ENCODE data around the gene SENP3. TPM values are rescaled to one million over a fixed set of nuclear protein-coding genes. Genes with fewer than 3 reads are reported as not detected.

The SENP3 gene
- total and polyA plus RNA-seq, 2 of the 13 experiments (the other 11 are each of a cell fraction or from before 2014, with no cell fraction given): 55.8 to 75.4 TPM

DNA sequence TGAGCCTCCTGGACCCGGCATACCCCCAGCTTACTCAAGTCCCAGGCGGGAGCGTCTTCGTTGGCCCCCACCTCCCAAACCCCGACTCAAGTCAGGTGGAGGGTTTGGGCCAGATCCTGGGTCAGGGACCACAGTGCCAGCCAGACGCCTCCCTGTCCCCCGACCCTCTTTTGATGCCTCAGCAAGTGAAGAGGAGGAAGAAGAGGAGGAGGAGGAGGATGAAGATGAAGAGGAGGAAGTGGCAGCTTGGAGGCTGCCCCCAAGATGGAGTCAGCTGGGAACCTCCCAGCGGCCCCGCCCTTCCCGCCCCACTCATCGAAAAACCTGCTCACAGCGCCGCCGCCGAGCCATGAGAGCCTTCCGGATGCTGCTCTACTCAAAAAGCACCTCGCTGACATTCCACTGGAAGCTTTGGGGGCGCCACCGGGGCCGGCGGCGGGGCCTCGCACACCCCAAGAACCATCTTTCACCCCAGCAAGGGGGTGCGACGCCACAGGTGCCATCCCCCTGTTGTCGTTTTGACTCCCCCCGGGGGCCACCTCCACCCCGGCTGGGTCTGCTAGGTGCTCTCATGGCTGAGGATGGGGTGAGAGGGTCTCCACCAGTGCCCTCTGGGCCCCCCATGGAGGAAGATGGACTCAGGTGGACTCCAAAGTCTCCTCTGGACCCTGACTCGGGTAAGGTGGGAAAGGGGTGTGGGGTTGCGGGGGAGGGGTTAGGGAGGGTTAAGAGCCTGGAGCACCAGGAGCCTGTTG, 1.6 kb downstream of the SENP3 start:
- H3K79me2 ChIP-seq (ENCODE audit: insufficient read depth, low read length): peaks cover 27% of the 10 kb centered on the region
- CTCF ChIA-PET (ENCODE audit: low intra/inter-chr PET ratio, low total read pairs): no interaction called here
- peaks cover 47% of the 10 kb centered on the region for H3K4me1 ChIP-seq (ENCODE audit: insufficient read depth, low read length)
- no peaks in the 10 kb centered on the region for H3K9me3 ChIP-seq (ENCODE audit: low read length)
- intact Hi-C loops (cut with micrococcal nuclease; ENCODE audit: unreplicated experiment) (loop anchor here (10.0 kb wide), 1 partner anchor 208 kb away; the partner anchor contains the start of genes KCTD11 and TMEM95), in situ Hi-C loops (cut with HindIII; ENCODE audit: extremely low pct_ligation_motif_present, low pct_unique_long_range_greater_than_20kb) (no loop called here)
- peak overlapping the region; percentile 91 for H3K9ac ChIP-seq (ENCODE audit: insufficient read depth, low read depth, low read length)
- no peak overlapping the region for H2AFZ ChIP-seq (ENCODE audit: low read length)
- H4K20me1 ChIP-seq (ENCODE audit: insufficient read depth, low read length): no peaks in the 10 kb centered on the region
- H3K4me2 ChIP-seq (ENCODE audit: low read depth, low read length): peak overlapping the region; percentile 96; the same call in 1 of the 2 replicates
- peaks cover 11 to 34% of the 10 kb centered on the region in 2 experiments for H3K36me3 ChIP-seq (replicated peaks in 1 of 2; ENCODE audit: control insufficient read depth in 1 of 2, insufficient read depth in 2 of 2, low read length in 2 of 2)
- POLR2A ChIA-PET: no interaction called here
- peak overlapping the region in 2 of 3 experiments; percentile 90 to 92; a peak in 4 of 6 replicates for H3K4me3 ChIP-seq (replicated peaks in 1 of 3; ENCODE audit: insufficient read depth in 1 of 3, low read depth in 2 of 3, low read length in 3 of 3)
- ATAC-seq (no peak), DNase-seq (ENCODE audit: low spot score) (no peak), FAIRE-seq (no peak)
- no TSS peak for BruUV-seq (replicated peaks)
- TF ChIP-seq, protein P1, sequence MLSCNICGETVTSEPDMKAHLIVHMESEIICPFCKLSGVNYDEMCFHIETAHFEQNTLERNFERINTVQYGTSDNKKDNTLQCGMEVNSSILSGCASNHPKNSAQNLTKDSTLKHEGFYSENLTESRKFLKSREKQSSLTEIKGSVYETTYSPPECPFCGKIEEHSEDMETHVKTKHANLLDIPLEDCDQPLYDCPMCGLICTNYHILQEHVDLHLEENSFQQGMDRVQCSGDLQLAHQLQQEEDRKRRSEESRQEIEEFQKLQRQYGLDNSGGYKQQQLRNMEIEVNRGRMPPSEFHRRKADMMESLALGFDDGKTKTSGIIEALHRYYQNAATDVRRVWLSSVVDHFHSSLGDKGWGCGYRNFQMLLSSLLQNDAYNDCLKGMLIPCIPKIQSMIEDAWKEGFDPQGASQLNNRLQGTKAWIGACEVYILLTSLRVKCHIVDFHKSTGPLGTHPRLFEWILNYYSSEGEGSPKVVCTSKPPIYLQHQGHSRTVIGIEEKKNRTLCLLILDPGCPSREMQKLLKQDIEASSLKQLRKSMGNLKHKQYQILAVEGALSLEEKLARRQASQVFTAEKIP (CRISPR knock-in tag; IDR thresholded peaks at IDR 0.05; ENCODE audit: borderline replicate concordance): no peak
- peak; percentile 34 for TF ChIP-seq AGO2 (optimal IDR thresholded peaks at IDR 0.05; ENCODE audit: low read depth, low read length)
- WGBS (ENCODE audit: low lambda C conversion rate): 94% methylated on average over 28 of the region's 30 CpGs
- no peak overlapping the region for H3K27ac ChIP-seq (ENCODE audit: extremely low read length, insufficient read depth, low read length)
- no peaks in the 10 kb centered on the region; a peak in 1 of 5 replicates for H3K27me3 ChIP-seq (ENCODE audit: control insufficient read depth in 1 of 2, insufficient read depth in 2 of 2, low read length in 2 of 2)

DNA sequence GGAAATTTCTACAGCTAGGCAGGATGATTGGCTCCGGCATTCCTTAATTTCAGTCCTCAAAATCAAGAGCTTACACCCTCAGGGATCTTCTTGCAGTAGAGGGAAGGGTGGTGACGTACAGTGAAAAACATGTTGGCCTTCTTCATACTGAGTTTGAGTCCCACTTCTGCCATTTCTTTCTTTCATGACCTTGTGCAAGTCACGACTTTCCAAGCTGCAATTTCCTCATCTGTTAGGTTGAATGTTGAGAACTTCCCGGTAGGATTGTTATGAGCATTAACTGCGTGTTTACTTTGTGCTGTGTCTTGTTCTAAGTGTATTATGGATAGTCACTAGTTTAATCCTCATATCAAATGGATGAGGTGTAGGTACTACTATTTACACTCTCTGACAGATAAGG, 7.9 kb downstream of the SENP3 start:
- H3K9me3 ChIP-seq (ENCODE audit: low read length): no peaks in the 10 kb centered on the region
- WGBS (ENCODE audit: low lambda C conversion rate): 95% methylated on average over 5 of the region's 5 CpGs
- peaks cover 25% of the 10 kb centered on the region for H3K79me2 ChIP-seq (ENCODE audit: insufficient read depth, low read length)
- peaks cover 20% of the 10 kb centered on the region for H3K4me1 ChIP-seq (ENCODE audit: insufficient read depth, low read length)
- H3K4me3 ChIP-seq (replicated peaks in 1 of 3; ENCODE audit: insufficient read depth in 1 of 3, low read depth in 2 of 3, low read length in 3 of 3): no peak overlapping the region
- BruUV-seq (replicated peaks): no TSS peak
- TF ChIP-seq, protein P2, sequence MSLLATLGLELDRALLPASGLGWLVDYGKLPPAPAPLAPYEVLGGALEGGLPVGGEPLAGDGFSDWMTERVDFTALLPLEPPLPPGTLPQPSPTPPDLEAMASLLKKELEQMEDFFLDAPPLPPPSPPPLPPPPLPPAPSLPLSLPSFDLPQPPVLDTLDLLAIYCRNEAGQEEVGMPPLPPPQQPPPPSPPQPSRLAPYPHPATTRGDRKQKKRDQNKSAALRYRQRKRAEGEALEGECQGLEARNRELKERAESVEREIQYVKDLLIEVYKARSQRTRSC (CRISPR knock-in tag; IDR thresholded peaks at IDR 0.05; ENCODE audit: low read depth): no peak
- TF ChIP-seq, protein P3, sequence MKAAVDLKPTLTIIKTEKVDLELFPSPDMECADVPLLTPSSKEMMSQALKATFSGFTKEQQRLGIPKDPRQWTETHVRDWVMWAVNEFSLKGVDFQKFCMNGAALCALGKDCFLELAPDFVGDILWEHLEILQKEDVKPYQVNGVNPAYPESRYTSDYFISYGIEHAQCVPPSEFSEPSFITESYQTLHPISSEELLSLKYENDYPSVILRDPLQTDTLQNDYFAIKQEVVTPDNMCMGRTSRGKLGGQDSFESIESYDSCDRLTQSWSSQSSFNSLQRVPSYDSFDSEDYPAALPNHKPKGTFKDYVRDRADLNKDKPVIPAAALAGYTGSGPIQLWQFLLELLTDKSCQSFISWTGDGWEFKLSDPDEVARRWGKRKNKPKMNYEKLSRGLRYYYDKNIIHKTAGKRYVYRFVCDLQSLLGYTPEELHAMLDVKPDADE (CRISPR knock-in tag; IDR thresholded peaks at IDR 0.05): no peak
- TF ChIP-seq PHF20 (CRISPR knock-in tag; IDR thresholded peaks at IDR 0.05): no peak
- TF ChIP-seq, protein P4, sequence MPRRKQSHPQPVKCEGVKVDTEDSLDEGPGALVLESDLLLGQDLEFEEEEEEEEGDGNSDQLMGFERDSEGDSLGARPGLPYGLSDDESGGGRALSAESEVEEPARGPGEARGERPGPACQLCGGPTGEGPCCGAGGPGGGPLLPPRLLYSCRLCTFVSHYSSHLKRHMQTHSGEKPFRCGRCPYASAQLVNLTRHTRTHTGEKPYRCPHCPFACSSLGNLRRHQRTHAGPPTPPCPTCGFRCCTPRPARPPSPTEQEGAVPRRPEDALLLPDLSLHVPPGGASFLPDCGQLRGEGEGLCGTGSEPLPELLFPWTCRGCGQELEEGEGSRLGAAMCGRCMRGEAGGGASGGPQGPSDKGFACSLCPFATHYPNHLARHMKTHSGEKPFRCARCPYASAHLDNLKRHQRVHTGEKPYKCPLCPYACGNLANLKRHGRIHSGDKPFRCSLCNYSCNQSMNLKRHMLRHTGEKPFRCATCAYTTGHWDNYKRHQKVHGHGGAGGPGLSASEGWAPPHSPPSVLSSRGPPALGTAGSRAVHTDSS (CRISPR knock-in tag; conservative IDR thresholded peaks at IDR 0.05): no peak
- peaks cover 10 to 59% of the 10 kb centered on the region in 2 experiments for H3K36me3 ChIP-seq (replicated peaks in 1 of 2; ENCODE audit: control insufficient read depth in 1 of 2, insufficient read depth in 2 of 2, low read length in 2 of 2)
- FAIRE-seq (no peak), DNase-seq (ENCODE audit: low spot score) (no peak), ATAC-seq (no peak)
- H2AFZ ChIP-seq (ENCODE audit: low read length): no peak overlapping the region
- intact Hi-C loops (cut with micrococcal nuclease; ENCODE audit: unreplicated experiment) (loop anchor here (10.0 kb wide), 1 partner anchor 215 kb away; the partner anchor contains the start of genes KCTD11 and TMEM95), in situ Hi-C loops (cut with HindIII; ENCODE audit: extremely low pct_ligation_motif_present, low pct_unique_long_range_greater_than_20kb) (no loop called here)
- no peak overlapping the region for H3K9ac ChIP-seq (ENCODE audit: insufficient read depth, low read depth, low read length)
- peaks cover 11% of the 10 kb centered on the region for H4K20me1 ChIP-seq (ENCODE audit: insufficient read depth, low read length)
- H3K27ac ChIP-seq (ENCODE audit: extremely low read length, insufficient read depth, low read length): no peak overlapping the region
- CTCF ChIA-PET (ENCODE audit: low intra/inter-chr PET ratio, low total read pairs): no interaction called here
- no peaks in the 10 kb centered on the region; a peak in 1 of 5 replicates for H3K27me3 ChIP-seq (ENCODE audit: control insufficient read depth in 1 of 2, insufficient read depth in 2 of 2, low read length in 2 of 2)
- POLR2A ChIA-PET: interaction anchor here (1.9 kb wide), 1 partner anchor 10 kb away, joined by 6 read pairs; the partner anchor contains the start of gene CD68
- H3K4me2 ChIP-seq (ENCODE audit: low read depth, low read length): no peak overlapping the region
